GM15510 (cell line): ENCODE results near the gene GRM3.

Source experiments
- POLR2A ChIP-seq: IDR thresholded peaks from 3 replicates; pipeline ENCODE4 v1.6.1; 2011; ENCODE audit warnings: borderline replicate concordance; ENCODE audit not compliant: insufficient read length; ENCODE audit errors: extremely low read depth

Gene GRM3

GRCh38 chr7:86814661-86815379, 171.1 kb downstream of the GRM3 start:
- no peak for TF ChIP-seq POLR2A

- no peak for TF ChIP-seq POLR2A
Observed at GRCh38 chr7:86815556-86815955, 171.8 kb downstream of the GRM3 start.

GRCh38 chr7:86818903-86819302, 175.2 kb downstream of the GRM3 start:
- no peak for TF ChIP-seq POLR2A

GRCh38 chr7:86823769-86824168, 180.1 kb downstream of the GRM3 start:
- TF ChIP-seq POLR2A, result no peak

GRCh38 chr7:86825264-86825663, 181.6 kb downstream of the GRM3 start:
- TF ChIP-seq POLR2A, result no peak

GRCh38 chr7:86826948-86827347, 183.2 kb downstream of the GRM3 start:
- TF ChIP-seq POLR2A, result no peak

GRCh38 chr7:86833360-86833759, 189.7 kb downstream of the GRM3 start:
- no peak for TF ChIP-seq POLR2A

- no peak for TF ChIP-seq POLR2A
Observed at GRCh38 chr7:86837235-86837634, 193.5 kb downstream of the GRM3 start.

- no peak for TF ChIP-seq POLR2A
Observed at GRCh38 chr7:86844608-86845007, 200.9 kb downstream of the GRM3 start.

GRCh38 chr7:86846494-86847190, 202.9 kb downstream of the GRM3 start:
- TF ChIP-seq POLR2A, result no peak

- no peak for TF ChIP-seq POLR2A
Observed at GRCh38 chr7:86848226-86848625, 204.5 kb downstream of the GRM3 start.

GRCh38 chr7:86851566-86851965, 207.9 kb downstream of the GRM3 start:
- no peak for TF ChIP-seq POLR2A

GRCh38 chr7:86863452-86863851, 219.7 kb downstream of the GRM3 start:
- no peak for TF ChIP-seq POLR2A

- TF ChIP-seq POLR2A, result no peak
Observed at GRCh38 chr7:86867163-86867762, 223.6 kb downstream of the GRM3 start.

- TF ChIP-seq POLR2A, result no peak
Observed at GRCh38 chr7:86876146-86876545, 232.4 kb downstream of the GRM3 start.

GRCh38 chr7:86884152-86884551, 240.4 kb downstream of the GRM3 start:
- TF ChIP-seq POLR2A, result no peak
